B cell (primary cell): ENCODE data around the gene TIAL1. TPM values are rescaled to one million over a fixed set of nuclear protein-coding genes. Genes with fewer than 3 reads are reported as not detected.
"Not testable (repeated sequence)": the region's sequence is repeated elsewhere in the genome, so short reads cannot be mapped to it uniquely, and the experiment has no call there.

Experiments used
- ATAC-seq: fragments of 200-7000 bp; cut with Tn5 transposase; one replicate; pipeline ENCODE4 v1.10.0; 2021; ENCODE audit warnings: low read depth, mild to moderate bottlenecking, moderate number of reproducible peaks, moderate library complexity
- CTCF ChIA-PET: fragments of 350-600 bp; sonication (Branson Sonifier 250); formaldehyde crosslinking; loops from one replicate; lab custom pipeline; 2021; ENCODE audit warnings: antibody characterized with exemption, inconsistent platforms; lab: Charles Lee
- POLR2A ChIA-PET: fragments of 350-600 bp; sonication (Branson Sonifier 250); formaldehyde crosslinking; loops from one replicate; lab custom pipeline; 2021; ENCODE audit warnings: antibody characterized with exemption; lab: Charles Lee
- DNase-seq: peaks from one replicate; pipeline ENCODE4 v3.0.0; 2013
- H2AFZ ChIP-seq: 2 replicates; pipeline ENCODE4 v1.6.1; 2012; ENCODE audit warnings: mild to moderate bottlenecking, low read depth, low read length; ENCODE audit not compliant: insufficient read depth, poor library complexity, severe bottlenecking
- H3K27ac ChIP-seq, 2 donors: 1 replicate in 1 of 2; 2 replicates in 1 of 2; pipeline ENCODE4 v1.5.1; 2012 to 2013; ENCODE audit warnings: low read length in 2 of 2, mild to moderate bottlenecking in 2 of 2, moderate library complexity in 1 of 2
- H3K27me3 ChIP-seq, 4 experiments: fragments of 200-600 bp in 1 of 4; sonication (generic) in 1 of 4; replicated peaks in 1 of 4; 1 replicate in 2 of 4; 2 replicates in 2 of 4; pipeline versions ENCODE4 v1.6.1 to v1.7.0; 2013 to 2016; ENCODE audit warnings: low read length in 3 of 4, mild to moderate bottlenecking in 2 of 4, mixed read lengths in 1 of 4, moderate library complexity in 1 of 4; ENCODE audit not compliant: insufficient read depth in 4 of 4, control insufficient read depth in 3 of 4; ENCODE audit errors: control extremely low read depth in 1 of 4
- H3K36me3 ChIP-seq, 2 experiments: replicated peaks in 1 of 2; 1 replicate in 1 of 2; 2 replicates in 1 of 2; pipeline versions ENCODE4 v1.6.1 to v1.7.1; 2013; ENCODE audit warnings: low read length in 1 of 2; ENCODE audit not compliant: insufficient read depth in 2 of 2, control insufficient read depth in 1 of 2; ENCODE audit errors: control extremely low read depth in 1 of 2, extremely low read depth in 1 of 2
- H3K4me1 ChIP-seq, 2 donors: fragments of 200-600 bp in 1 of 2; sonication (generic) in 1 of 2; 1 replicate in 1 of 2; 2 replicates in 1 of 2; pipeline versions ENCODE4 v1.5.1 to v1.6.1; 2013 to 2017; ENCODE audit warnings: low read length in 2 of 2; ENCODE audit not compliant: control insufficient read depth in 2 of 2, insufficient read depth in 2 of 2
- H3K4me2 ChIP-seq: replicated peaks from 2 replicates; pipeline ENCODE3; 2012; ENCODE audit warnings: mild to moderate bottlenecking, low read depth, low read length; ENCODE audit not compliant: poor library complexity, severe bottlenecking
- H3K4me3 ChIP-seq, 5 experiments: fragments of 200-600 bp in 1 of 5; sonication (generic) in 1 of 5; 1 replicate in 3 of 5; 2 replicates in 2 of 5; pipeline versions ENCODE4 v1.5.1 to v1.7.0; 2011 to 2016; ENCODE audit warnings: low read length in 4 of 5, mild to moderate bottlenecking in 4 of 5, low read depth in 2 of 5, control low read depth in 1 of 5, moderate library complexity in 1 of 5; ENCODE audit not compliant: insufficient read depth in 1 of 5; ENCODE audit errors: control extremely low read depth in 1 of 5, extremely low read depth in 1 of 5
- H3K79me2 ChIP-seq: fragments of 200-600 bp; sonication (generic); one replicate; pipeline ENCODE4 v1.6.0; 2016; ENCODE audit warnings: low read length; ENCODE audit not compliant: control insufficient read depth, insufficient read depth
- H3K9ac ChIP-seq: fragments of 200-600 bp; sonication (generic); 2 replicates; pipeline ENCODE4 v1.6.1; 2017; ENCODE audit warnings: mild to moderate bottlenecking, low read length, moderate library complexity
- H3K9me3 ChIP-seq, 3 donors: one replicate each; pipeline versions ENCODE4 v1.6.1 to v1.7.1; 2013; ENCODE audit warnings: low read length in 2 of 3; ENCODE audit not compliant: control insufficient read depth in 2 of 3, insufficient read depth in 1 of 3; ENCODE audit errors: control extremely low read depth in 1 of 3
- H4K20me1 ChIP-seq: 2 replicates; pipeline ENCODE4 v1.6.0; 2012; ENCODE audit warnings: mild to moderate bottlenecking, low read length; ENCODE audit not compliant: insufficient read depth, control insufficient read depth, poor library complexity, severe bottlenecking
- H3K27ac Mint-ChIP-seq: one replicate; pipeline ENCODE4 v1.8.0; 2021; ENCODE audit warnings: mixed read lengths
- H3K27me3 Mint-ChIP-seq: one replicate; pipeline ENCODE4 v1.8.0; 2021; ENCODE audit warnings: mixed read lengths
- H3K4me1 Mint-ChIP-seq: one replicate; pipeline ENCODE4 v1.8.0; 2021; ENCODE audit warnings: mixed read lengths
- H3K4me3 Mint-ChIP-seq: one replicate; pipeline ENCODE4 v1.8.0; 2021; ENCODE audit warnings: mixed read lengths
- H3K9me3 Mint-ChIP-seq: one replicate; pipeline ENCODE4 v1.8.0; 2022; ENCODE audit warnings: mixed read lengths; ENCODE audit not compliant: insufficient read depth
- CTCF ChIP-seq: fragments of 200-600 bp; IDR thresholded peaks from one replicate; pipeline ENCODE4 v1.8.0; 2022; ENCODE audit warnings: antibody characterized with exemption, mild to moderate bottlenecking
- EZH2 ChIP-seq: IDR thresholded peaks from 2 replicates; pipeline ENCODE4 v1.6.1; 2012; ENCODE audit warnings: borderline replicate concordance, low read depth, mild to moderate bottlenecking, moderate library complexity, low read length; ENCODE audit not compliant: insufficient read depth, poor library complexity, severe bottlenecking
- whole genome bisulfite sequencing: methylation state at CpG from one replicate; pipeline ENCODE4 v1.1.5; 2013; ENCODE audit warnings: missing lambda C conversion rate; ENCODE audit not compliant: insufficient coverage; 5-methylcytosine and 5-hydroxymethylcytosine counted together
- intact Hi-C: fragments of 100-400 bp; cut with micrococcal nuclease; formaldehyde crosslinking; loops from one replicate; pipeline ENCODE4 v1.10.0; 2022
- polyA plus RNA-seq: library from polyadenylated mRNA; depleted of rRNA; stranded (reverse); fragments of >200 nt; gene quantifications from 2 replicates; pipeline ENCODE4 v1.2.3, GENCODE V29; 2012
- total RNA-seq, 2 donors: library from RNA; stranded (reverse); fragments of 120-200 nt in 1 of 2; gene quantifications; 1 replicate in 1 of 2; 2 replicates in 1 of 2; pipeline versions ENCODE4 v1.2.3 to v1.2.4, GENCODE V29; 2013 to 2022

Gene TIAL1
- total and polyA plus RNA-seq, 2 donors (not counting 1 experiment from before 2014, with no cell fraction given), result 98.5 to 159 TPM

- Histone ChIP-seq H3K4me2 (no peak overlapping the region), H3K27ac (no peak overlapping the region), H3K9ac (no peak overlapping the region), H3K4me1 (no peaks in the 10 kb centered on the region), H2AFZ (no peak overlapping the region), H3K36me3 (no peaks in the 10 kb centered on the region), H3K4me3 (no peak overlapping the region), H3K9me3 (no peaks in the 10 kb centered on the region), H3K27me3 (no peaks in the 10 kb centered on the region), H3K79me2 (peaks cover 32% of the 10 kb centered on the region), H4K20me1 (no peaks in the 10 kb centered on the region)
- TF ChIP-seq CTCF (no peak), EZH2 (no peak)
- Mint-ChIP-seq H3K9me3 (no peaks in the 10 kb centered on the region), H3K27me3 (no peaks in the 10 kb centered on the region), H3K27ac (no peak overlapping the region), H3K4me3 (no peak overlapping the region), H3K4me1 (no peaks in the 10 kb centered on the region)
- 100% methylated on average over 1 of the region's 1 CpG for WGBS
- intact Hi-C loops, result no loop called here
- ChIA-PET POLR2A (no interaction called here), CTCF (interaction anchor here (1.1 kb wide), 1 partner anchor 86 kb away, joined by 3 read pairs; no protein-coding TSS in a partner anchor)
- no peak for DNase-seq
- no peak for ATAC-seq
Observed at GRCh38 chr10:119531067-119531466, 65.7 kb downstream of the TIAL1 start.

- 97% methylated on average over 3 of the region's 8 CpGs for WGBS
- H3K4me3 Mint-ChIP-seq, H2AFZ ChIP-seq, H3K4me1 Mint-ChIP-seq, POLR2A ChIA-PET, H3K27me3 Mint-ChIP-seq, H3K4me1 ChIP-seq, H3K9me3 ChIP-seq, intact Hi-C loops, ATAC-seq, H3K9ac ChIP-seq, H3K27ac Mint-ChIP-seq, H3K9me3 Mint-ChIP-seq, DNase-seq, H3K4me2 ChIP-seq, H4K20me1 ChIP-seq, H3K27me3 ChIP-seq, H3K27ac ChIP-seq, H3K4me3 ChIP-seq, CTCF ChIA-PET: not testable (repeated sequence)
- H3K79me2 ChIP-seq, result peaks cover 30% of the 10 kb centered on the region
- peaks cover 0 to 16% of the 10 kb centered on the region in 2 experiments for H3K36me3 ChIP-seq
Observed at GRCh38 chr10:119528663-119529237, 68.0 kb downstream of the TIAL1 start.
